Pancreas (tissue), 10 donors: ENCODE results near the gene POLA1. TPM values are rescaled to one million over a fixed set of nuclear protein-coding genes. Genes with fewer than 3 reads are reported as not detected.

Experiments used
- ATAC-seq, 4 donors: fragments of 200-7000 bp; cut with Tn5 transposase; one replicate each; pipeline versions ENCODE4 v1.8.0 to v1.9.1; 2020; ENCODE audit warnings: mild to moderate bottlenecking in 4 of 4, moderate library complexity in 4 of 4
- DNase-seq, 6 donors: peaks; one replicate each; pipeline ENCODE4 v3.0.0-alpha.2; 2020
- FAIRE-seq: peaks from 2 replicates; lab custom pipeline; 2012; peaks lifted over from hg19 to GRCh38; lab: Jason Lieb, UNC
- H3K27ac ChIP-seq, 4 donors: fragments of 200-600 bp; sonication (generic); 1 replicate in 3 of 4; 2 replicates in 1 of 4; pipeline versions ENCODE4 v1.5.0 to v1.8.0; 2020
- H3K27me3 ChIP-seq, 4 donors: fragments of 200-600 bp; one replicate each; pipeline ENCODE4 v1.8.0; 2021
- H3K36me3 ChIP-seq, 3 donors: fragments of 200-600 bp; sonication (generic) in 1 of 3; one replicate each; pipeline versions ENCODE4 v1.5.0 to v1.8.0; 2020 to 2021
- H3K4me1 ChIP-seq, 3 donors: fragments of 200-600 bp; one replicate each; pipeline ENCODE4 v1.8.0; 2021
- H3K4me3 ChIP-seq, 4 donors: fragments of 200-600 bp; sonication (generic) in 2 of 4; one replicate each; pipeline versions ENCODE4 v1.5.0 to v1.8.0; 2020 to 2021
- H3K9me3 ChIP-seq, 4 donors: fragments of 200-600 bp; one replicate each; pipeline ENCODE4 v1.8.0; 2021
- CTCF ChIP-seq, 4 donors: fragments of 200-600 bp; sonication (generic) in 3 of 4; IDR thresholded peaks; one replicate each; pipeline versions ENCODE4 v1.5.0 to v1.8.0; 2021; ENCODE audit warnings: antibody characterized with exemption in 4 of 4
- WGBS, 2 donors: extraction: QIAGEN DNeasy Blood & Tissue Kit; methylation state at CpG; one replicate each; pipeline ENCODE4 v1.1.7; 2013; 5-methylcytosine and 5-hydroxymethylcytosine counted together
- intact Hi-C, 3 donors: fragments of 100-400 bp; cut with DNase I; formaldehyde crosslinking; loops; one replicate each; pipeline versions ENCODE4 v1.11.1 to v1.14.2; 2022
- polyA plus RNA-seq, 2 donors: library from polyadenylated mRNA; stranded (reverse); fragments of 200-250 nt; gene quantifications; one replicate each; pipeline ENCODE4 v1.2.3, GENCODE V29; 2013
- total RNA-seq, 6 donors: library from RNA; stranded (reverse); fragmentation: NEBNext Ultra II Directional in 4 of 6; extraction: Animal tissue kit (Norgen Biotek cat#: 25700) in 4 of 6; gene quantifications; one replicate each; pipeline versions ENCODE4 v1.2.1 to v1.2.4, GENCODE V29; 2021 to 2023
- donor health status: healthy with polysubstance abuse.
- donor health status: DM: no; HTN: no; CAD: no; lungs with moderate emphysema.
- donor health status: DM: no; HTN: no; CAD: no.
- donor health status: control.
- donor health status: control.
- donor health status: Bipolar disorder and iron deficiency.
- donor health status: DM: yes; HTN: yes; CAD: no.
- donor health status: DM: no; HTN: no; CAD: no.
- donor health status: DM: no; HTN: no; CAD: no.
- donor health status: DM: yes; HTN: yes; CAD: no.

POLA1 gene
- total and polyA plus RNA-seq, 8 donors = 1.4 to 6.1 (median 4.4) TPM

DNA sequence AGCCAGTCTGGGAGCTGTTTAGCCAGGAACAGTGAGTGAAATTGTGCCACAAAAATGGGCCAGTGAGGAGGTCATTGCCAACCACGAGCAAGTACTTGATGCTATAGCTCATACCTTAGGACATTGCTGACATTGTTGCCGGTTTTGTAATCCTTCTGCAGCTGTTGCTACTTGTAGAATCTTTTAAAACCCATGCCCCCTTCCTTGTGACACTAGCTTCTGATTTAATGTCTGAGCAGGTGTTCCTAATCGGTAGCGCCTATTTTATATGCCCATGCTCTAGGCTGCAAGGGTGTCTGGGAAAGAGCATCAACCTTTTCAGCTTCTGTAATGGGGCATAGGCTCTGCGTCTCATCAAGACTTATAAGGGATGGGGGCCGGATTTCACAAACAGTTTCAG is 2.6 kb downstream of the POLA1 start:
- no peak for DNase-seq
- Histone ChIP-seq H3K4me3 (no peak overlapping the region), H3K4me1 (no peaks in the 10 kb centered on the region), H3K9me3 (no peaks in the 10 kb centered on the region), H3K27ac (no peak overlapping the region), H3K36me3 (peaks cover 0 to 8% (median 0%) of the 10 kb centered on the region in 3 donors), H3K27me3 (no peaks in the 10 kb centered on the region)
- FAIRE-seq = no peak
- ATAC-seq = no peak
- intact Hi-C loops = no loop called here
- no peak for TF ChIP-seq CTCF (IDR thresholded peaks at IDR 0.05)
- WGBS, 2 donors = 69 to 85% methylated on average over 6 of the region's 6 CpGs

DNA sequence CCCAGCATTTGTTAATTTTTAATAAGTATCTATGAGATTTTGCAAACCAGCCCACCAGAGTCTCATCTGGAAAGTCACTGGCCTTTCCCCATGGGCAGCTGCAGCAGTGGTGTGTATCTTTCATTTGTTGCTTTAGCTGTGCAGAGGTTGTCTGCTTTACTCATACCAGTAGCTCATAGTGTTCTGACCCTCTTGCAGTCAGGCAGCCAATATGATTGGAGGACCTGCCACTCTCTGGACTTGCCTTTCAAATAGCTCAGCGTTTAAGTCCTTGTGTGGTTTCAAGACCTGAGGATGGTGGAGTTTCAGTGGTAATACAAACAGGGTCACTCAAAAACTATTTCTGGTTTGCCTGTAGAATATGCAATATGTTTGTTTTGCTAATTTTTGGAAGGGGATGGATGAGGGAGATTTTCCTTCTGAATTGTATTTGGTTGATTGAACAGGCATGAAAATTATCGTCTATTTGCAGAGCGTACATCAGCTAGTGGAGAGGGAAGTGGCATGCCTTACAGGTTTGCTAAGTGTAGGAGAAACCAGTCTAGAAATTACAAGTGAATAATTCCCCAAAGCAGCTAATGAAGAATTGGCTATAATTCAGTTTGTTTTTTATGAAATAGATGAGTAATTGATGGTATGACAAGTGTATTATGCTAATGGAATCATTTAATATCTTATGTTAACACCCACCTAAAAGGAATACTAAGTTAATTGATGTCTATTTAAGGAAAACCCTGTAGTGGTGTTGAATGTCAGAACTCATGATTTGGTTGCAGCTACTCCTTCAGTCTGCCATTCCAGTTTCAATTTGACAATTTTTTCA is 8.9 kb downstream of the POLA1 start:
- Histone ChIP-seq H3K4me3 (no peak overlapping the region), H3K36me3 (peaks cover 0 to 8% (median 0%) of the 10 kb centered on the region in 3 donors), H3K27me3 (no peaks in the 10 kb centered on the region), H3K4me1 (no peaks in the 10 kb centered on the region), H3K27ac (no peak overlapping the region), H3K9me3 (no peaks in the 10 kb centered on the region)
- intact Hi-C loops = no loop called here
- ATAC-seq (no peak), DNase-seq (no peak), FAIRE-seq (no peak)
- WGBS, 2 donors = 84 to 90% methylated on average over 3 of the region's 3 CpGs
- TF ChIP-seq CTCF (IDR thresholded peaks at IDR 0.05) = no peak

DNA sequence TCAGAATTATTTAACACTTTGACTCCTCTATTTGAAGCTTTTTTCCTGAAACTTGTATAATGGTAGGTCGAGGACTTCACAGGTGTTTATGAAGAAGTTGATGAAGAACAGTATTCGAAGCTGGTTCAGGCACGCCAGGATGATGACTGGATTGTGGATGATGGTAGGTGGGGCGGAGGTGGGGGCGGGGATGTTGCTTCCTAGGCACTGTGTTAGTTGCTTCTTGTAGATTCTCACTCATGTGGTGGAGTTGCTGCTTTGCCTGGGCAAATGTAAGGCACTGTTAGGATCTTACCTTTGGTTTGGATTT is 9.4 kb downstream of the POLA1 start:
- Histone ChIP-seq H3K27ac (no peak overlapping the region), H3K36me3 (peaks cover 0 to 8% (median 0%) of the 10 kb centered on the region in 3 donors), H3K9me3 (no peaks in the 10 kb centered on the region), H3K27me3 (no peaks in the 10 kb centered on the region), H3K4me3 (no peak overlapping the region), H3K4me1 (no peaks in the 10 kb centered on the region)
- ATAC-seq (no peak), DNase-seq (no peak), FAIRE-seq (no peak)
- TF ChIP-seq CTCF (IDR thresholded peaks at IDR 0.05) = no peak
- intact Hi-C loops = no loop called here
- 76 to 94% methylated on average over 5 of the region's 5 CpGs for WGBS, 2 donors

- H3K27ac ChIP-seq = no peak overlapping the region
- H3K4me3 ChIP-seq = no peak overlapping the region
- intact Hi-C loops = no loop called here
- H3K27me3 ChIP-seq = peaks cover 0 to 3% (median 0%) of the 10 kb centered on the region in 4 donors
- DNase-seq (no peak), ATAC-seq (no peak), FAIRE-seq (no peak)
- no peak for TF ChIP-seq CTCF (IDR thresholded peaks at IDR 0.05)
- WGBS, 2 donors = 70 to 97% methylated on average over 4 of the region's 4 CpGs
- H3K36me3 ChIP-seq = no peaks in the 10 kb centered on the region
- no peaks in the 10 kb centered on the region for H3K4me1 ChIP-seq
- H3K9me3 ChIP-seq = no peaks in the 10 kb centered on the region
Observed at GRCh38 chrX:24718771-24719170, 25.1 kb downstream of the POLA1 start.

- H3K36me3 ChIP-seq = no peaks in the 10 kb centered on the region
- H3K27ac ChIP-seq = no peak overlapping the region
Observed at GRCh38 chrX:24720036-24720435, 26.3 kb downstream of the POLA1 start.

More at GRCh38 chrX:24720036-24720435, 26.3 kb downstream of the POLA1 start:
- TF ChIP-seq CTCF (IDR thresholded peaks at IDR 0.05) = no peak
- 38 to 59% methylated on average over 3 of the region's 3 CpGs for WGBS, 2 donors
- Histone ChIP-seq H3K9me3 (no peaks in the 10 kb centered on the region), H3K4me3 (no peak overlapping the region), H3K4me1 (no peaks in the 10 kb centered on the region), H3K27me3 (peaks cover 0 to 3% (median 0%) of the 10 kb centered on the region in 4 donors)
- FAIRE-seq = no peak
- intact Hi-C loops = no loop called here
- ATAC-seq = no peak
- no peak for DNase-seq
